Retinal pigment epithelial cell (primary cell): Measurements from ENCODE around the gene ACAT2.
"Not testable (repeated sequence)": the region's sequence is repeated elsewhere in the genome, so short reads cannot be mapped to it uniquely, and the experiment has no call there.

Experiments used
- DNase-seq: peaks from one replicate; pipeline ENCODE4 v3.0.0-alpha.2; 2010; ENCODE audit warnings: low read depth
- H3K4me3 ChIP-seq: 2 replicates; pipeline ENCODE4 v1.5.1; 2011; ENCODE audit warnings: mild to moderate bottlenecking, low read length, control low read depth, moderate library complexity
- TF ChIP-seq, protein P1 (sequence below): conservative IDR thresholded peaks from 2 replicates; pipeline ENCODE4 v1.5.1; 2011; ENCODE audit warnings: low read depth, low read length, control low read depth, inconsistent platforms

Gene ACAT2

DNA sequence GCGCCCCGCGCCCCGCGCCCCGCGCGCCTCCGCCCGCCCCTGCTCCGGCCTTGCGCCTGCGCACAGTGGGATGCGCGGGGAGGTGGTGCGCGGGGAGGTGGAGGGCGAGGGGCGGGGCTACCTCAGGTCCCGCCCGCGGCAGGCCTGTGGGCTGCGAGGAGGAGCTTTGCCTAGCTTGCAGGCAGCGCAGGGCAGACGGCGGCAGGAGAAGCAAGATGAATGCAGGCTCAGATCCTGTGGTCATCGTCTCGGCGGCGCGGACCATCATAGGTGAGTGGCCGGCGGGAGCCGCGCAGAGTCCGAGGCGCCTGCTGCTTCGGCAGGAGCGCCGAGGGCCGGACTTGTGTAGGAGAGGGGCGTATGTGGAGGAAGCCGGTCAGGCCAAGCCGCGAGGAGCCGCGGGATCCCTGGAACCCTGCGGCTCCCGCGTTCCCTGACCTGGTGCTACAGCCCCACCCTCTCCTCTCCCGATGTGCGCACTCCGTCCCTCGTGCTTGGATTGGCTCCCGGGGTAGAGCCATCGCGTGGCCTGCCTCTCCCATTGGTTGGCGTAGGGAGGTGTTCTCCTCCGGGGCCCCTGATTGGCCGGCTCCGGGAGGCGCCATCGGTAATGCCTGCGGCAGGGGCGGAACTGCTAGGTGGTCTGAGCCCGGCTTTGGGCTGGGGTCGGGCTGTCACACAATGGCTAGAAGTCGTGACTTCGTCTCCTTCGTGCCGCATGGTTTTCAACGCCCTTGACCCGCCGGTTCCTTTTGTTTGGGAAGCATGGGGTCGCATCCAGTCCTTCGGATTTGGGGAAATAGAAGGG, at the start of gene ACAT2:
Gene ACAT2, plus strand, starts transcription at position 173 of the 808 bp plus-strand sequence. Its CDS starts 43 bp downstream, at position 216.
- TF ChIP-seq, protein P1, sequence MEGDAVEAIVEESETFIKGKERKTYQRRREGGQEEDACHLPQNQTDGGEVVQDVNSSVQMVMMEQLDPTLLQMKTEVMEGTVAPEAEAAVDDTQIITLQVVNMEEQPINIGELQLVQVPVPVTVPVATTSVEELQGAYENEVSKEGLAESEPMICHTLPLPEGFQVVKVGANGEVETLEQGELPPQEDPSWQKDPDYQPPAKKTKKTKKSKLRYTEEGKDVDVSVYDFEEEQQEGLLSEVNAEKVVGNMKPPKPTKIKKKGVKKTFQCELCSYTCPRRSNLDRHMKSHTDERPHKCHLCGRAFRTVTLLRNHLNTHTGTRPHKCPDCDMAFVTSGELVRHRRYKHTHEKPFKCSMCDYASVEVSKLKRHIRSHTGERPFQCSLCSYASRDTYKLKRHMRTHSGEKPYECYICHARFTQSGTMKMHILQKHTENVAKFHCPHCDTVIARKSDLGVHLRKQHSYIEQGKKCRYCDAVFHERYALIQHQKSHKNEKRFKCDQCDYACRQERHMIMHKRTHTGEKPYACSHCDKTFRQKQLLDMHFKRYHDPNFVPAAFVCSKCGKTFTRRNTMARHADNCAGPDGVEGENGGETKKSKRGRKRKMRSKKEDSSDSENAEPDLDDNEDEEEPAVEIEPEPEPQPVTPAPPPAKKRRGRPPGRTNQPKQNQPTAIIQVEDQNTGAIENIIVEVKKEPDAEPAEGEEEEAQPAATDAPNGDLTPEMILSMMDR = no peak
- H3K4me3 ChIP-seq = peak within 1 kb of the TSS; percentile 87
- DNase-seq = peak; percentile 87

DNA sequence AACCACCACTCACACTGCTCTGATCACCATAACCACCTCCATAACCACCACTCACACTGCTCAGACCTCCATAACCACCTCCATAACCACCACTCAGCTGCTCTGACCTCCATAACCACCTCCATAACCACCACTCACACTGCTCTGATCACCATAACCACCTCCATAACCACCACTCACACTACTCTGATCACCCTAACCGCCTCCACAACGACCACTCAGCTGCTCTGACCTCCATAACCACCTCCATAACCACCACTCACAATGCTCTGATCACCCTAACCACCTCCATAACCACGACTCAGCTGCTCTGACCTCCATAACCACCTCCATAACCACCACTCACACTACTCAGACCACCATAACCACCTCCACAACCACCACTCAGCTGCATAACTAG, 49.5 kb upstream of the ACAT2 start:
- not testable (repeated sequence) for H3K4me3 ChIP-seq, DNase-seq

DNA sequence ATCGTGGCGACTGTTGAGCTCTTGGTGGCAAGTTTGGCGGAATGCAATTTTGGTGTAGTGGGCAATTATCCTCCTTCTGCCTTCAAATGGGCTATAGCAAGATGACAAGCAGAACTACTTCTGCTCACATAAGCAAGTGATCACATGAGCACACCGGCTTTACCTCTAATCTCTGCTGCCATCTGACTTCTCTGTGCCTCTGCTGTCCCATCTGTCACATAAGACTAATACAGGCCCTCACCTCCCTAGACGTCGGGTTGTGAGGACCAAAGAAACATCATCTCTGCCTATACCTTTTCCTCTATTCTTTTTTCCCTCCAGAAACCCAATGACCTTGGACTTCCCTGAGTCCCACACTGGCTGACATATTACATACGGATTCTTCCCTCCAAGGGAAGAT, 47.9 kb upstream of the ACAT2 start:
- TF ChIP-seq, protein P1 = no peak
- no peak for DNase-seq
- no peak overlapping the region for H3K4me3 ChIP-seq

GRCh38 chr6:159714404-159714803, 47.4 kb upstream of the ACAT2 start:
- peak; percentile 46 for DNase-seq
- TF ChIP-seq, protein P1 = no peak
- no peak overlapping the region for H3K4me3 ChIP-seq

DNA sequence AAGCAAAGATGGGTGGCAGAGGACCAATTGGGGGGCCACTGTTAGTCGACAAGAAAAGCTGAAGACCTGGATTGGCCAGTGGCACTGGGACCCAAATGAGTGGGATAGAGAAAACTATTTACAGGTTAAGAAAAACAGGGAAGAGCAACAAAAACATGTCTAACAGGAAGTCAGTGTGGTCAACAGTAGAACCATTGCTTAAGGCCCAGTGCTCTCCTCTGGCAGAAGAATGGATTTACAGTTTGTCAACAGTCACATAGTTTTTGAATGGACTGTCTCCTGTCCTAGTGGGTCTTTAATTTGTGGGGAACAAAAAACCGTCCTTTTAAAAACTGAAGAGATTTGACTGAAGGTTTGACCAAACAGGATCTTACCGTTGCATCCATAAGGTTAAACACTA, 46.7 kb upstream of the ACAT2 start:
- DNase-seq = no peak
- no peak overlapping the region for H3K4me3 ChIP-seq
- TF ChIP-seq, protein P1 = no peak

GRCh38 chr6:159715605-159716004, 46.2 kb upstream of the ACAT2 start:
- TF ChIP-seq, protein P1 = no peak
- no peak overlapping the region for H3K4me3 ChIP-seq

DNA sequence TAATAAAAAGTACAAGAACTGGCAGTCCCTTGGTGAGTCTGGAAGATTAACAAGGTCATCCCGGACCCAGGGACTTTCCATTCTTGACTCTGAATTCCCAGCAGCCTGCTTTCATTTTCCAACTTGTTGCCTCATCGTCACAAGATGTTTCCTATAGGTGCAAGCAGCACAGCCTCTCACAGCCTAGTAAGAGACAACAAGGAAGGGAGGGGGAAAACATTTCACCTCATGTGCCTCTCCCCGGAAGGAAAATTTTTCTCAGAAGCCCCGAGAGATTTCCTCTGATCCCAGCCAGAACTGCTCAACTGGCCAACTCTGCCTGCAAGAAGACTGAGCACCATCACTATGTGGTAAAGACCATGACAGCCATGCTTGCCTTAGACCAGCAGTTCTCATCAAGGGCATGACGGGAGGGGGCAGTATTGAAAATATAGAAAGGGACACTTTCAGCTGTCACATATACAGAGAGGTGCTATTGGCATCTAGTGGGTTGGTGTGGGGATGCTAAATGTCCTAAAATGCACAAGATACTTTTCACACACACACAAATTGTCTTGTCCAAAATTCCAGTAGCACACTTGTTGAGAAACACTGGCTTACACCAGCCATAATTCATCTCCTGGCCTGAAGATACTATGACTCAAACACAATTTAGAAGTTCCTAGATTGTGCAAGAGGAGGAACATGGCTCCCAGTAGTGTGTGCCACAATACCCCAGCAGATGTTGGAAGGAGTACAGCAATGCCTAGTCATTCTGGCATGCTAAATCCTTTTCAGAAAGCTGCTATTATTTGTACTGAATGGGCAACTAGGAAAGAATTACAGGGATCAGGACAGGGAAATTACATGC, 45.4 kb upstream of the ACAT2 start:
- H3K4me3 ChIP-seq = no peak overlapping the region
- TF ChIP-seq, protein P1 = no peak
- DNase-seq = peak; percentile 70

More at GRCh38 chr6:159715605-159716004, 46.2 kb upstream of the ACAT2 start:
- no peak for DNase-seq
